ENCODE results near the gene KLK2. TPM values are rescaled to one million over a fixed set of nuclear protein-coding genes. Genes with fewer than 3 reads are reported as not detected.
A peak's percentile ranks its signal among the peaks of the same experiment; 100 is the strongest.

Gene KLK2
- total RNA-seq, 1 donor from 2014 or later = not detected

- no peaks in the 10 kb centered on the region for H3K4me1 ChIP-seq
- H3K36me3 ChIP-seq = no peaks in the 10 kb centered on the region
- no peak overlapping the region for H3K27ac ChIP-seq
- no peak for ATAC-seq
- H3K9me3 ChIP-seq = no peaks in the 10 kb centered on the region
- intact Hi-C loops (cut with DNase I) = no loop called here
- no peak overlapping the region for H3K4me3 ChIP-seq
- no peak for DNase-seq
- H3K27me3 ChIP-seq = no peaks in the 10 kb centered on the region
- no peak for TF ChIP-seq CTCF (IDR thresholded peaks at IDR 0.05)
Measured at GRCh38 chr19:50842130-50842529, 31.1 kb upstream of the KLK2 start.

DNA sequence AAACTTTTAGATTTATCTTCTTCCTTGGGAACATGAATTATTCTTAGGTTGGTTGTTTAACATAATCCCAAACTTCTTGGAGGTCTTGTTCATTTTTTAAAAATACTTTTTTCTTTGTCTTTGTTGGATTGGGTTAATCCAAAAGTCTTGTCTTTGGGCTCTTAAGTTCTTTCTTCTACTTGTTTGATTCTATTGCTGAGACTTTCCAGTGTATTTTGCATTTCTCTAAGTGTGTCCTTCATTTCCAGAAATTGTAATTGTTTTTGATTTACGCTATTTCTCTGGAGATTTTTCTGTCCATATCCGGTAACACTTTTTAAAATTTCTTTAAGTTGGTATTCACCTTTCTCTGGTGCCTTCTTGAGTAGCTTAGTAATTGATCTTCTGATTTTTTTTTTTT, 30.0 kb upstream of the KLK2 start:
- DNase-seq (no peak), ATAC-seq (no peak)
- intact Hi-C loops (cut with DNase I) = no loop called here

DNA sequence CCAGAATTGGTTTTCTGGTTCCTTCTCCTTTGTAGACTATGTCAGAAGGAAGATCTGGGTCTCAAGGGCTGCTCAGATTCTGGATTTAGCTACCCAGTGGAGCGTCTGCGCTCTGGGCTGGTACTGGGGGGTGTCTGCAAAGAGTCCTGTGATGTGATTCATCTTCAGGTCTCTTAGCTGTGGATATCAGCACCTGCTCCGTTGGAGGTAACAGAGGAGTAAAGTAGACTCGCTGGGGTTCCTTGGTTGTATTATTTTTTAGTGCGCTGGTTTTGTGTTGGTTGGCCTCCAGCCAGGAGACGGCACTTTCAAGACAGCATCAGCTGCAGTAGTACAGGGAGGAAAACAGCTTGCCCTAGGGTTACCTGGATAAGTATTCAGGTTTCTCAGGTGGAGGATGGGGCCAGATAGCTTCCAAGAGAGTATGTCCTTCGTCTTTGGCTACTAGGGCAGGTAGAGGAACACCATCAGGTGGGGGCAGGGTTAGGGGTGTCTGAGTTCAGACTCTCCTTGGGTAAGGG, 29.5 kb upstream of the KLK2 start:
- intact Hi-C loops (cut with DNase I) = no loop called here
- ATAC-seq (no peak), DNase-seq (no peak)
- no peaks in the 10 kb centered on the region for H3K4me1 ChIP-seq
- H3K36me3 ChIP-seq = no peaks in the 10 kb centered on the region
- H3K27me3 ChIP-seq = no peaks in the 10 kb centered on the region
- no peaks in the 10 kb centered on the region for H3K9me3 ChIP-seq
- H3K27ac ChIP-seq = no peak overlapping the region
- H3K4me3 ChIP-seq = no peak overlapping the region
- TF ChIP-seq CTCF (IDR thresholded peaks at IDR 0.05) = no peak

More for the DNA sequence above, 30.0 kb upstream of the KLK2 start:
- H3K36me3 ChIP-seq = no peaks in the 10 kb centered on the region
- H3K27ac ChIP-seq = no peak overlapping the region
- no peak overlapping the region for H3K4me3 ChIP-seq
- H3K27me3 ChIP-seq = no peaks in the 10 kb centered on the region
- no peak for TF ChIP-seq CTCF (IDR thresholded peaks at IDR 0.05)
- H3K4me1 ChIP-seq = no peaks in the 10 kb centered on the region
- H3K9me3 ChIP-seq = no peaks in the 10 kb centered on the region

DNA sequence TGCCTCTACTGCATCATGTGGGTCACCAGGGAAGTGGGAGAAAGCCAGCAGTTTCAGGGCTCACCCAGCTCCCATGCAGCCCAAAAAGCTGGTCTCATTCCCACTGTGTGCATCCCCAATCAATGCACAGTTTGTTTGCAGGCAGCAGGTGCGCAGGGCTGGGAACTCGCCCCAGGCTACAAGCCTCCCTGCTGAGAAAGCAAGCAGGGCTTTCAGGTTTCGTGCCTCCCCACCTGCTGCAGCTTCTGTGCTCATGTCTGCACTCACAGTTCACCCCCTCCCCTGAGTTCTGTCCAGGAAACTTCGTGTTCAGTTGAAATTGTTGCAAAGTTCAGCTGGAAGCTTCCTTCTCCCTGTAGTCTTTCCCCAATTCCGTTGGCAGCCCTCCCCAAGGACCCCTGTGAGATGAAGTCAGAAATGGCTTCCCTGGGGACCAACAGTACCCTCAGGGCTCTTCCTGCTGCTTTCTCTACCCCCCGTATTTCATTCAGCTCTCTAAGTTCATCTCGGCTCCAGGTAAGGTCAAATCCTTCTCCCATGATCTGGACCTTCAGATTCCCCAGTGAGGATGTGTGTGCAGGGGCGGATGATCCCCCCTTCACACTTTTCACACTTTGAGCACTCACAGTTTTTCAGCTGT, 28.8 kb upstream of the KLK2 start:
- H3K36me3 ChIP-seq = no peaks in the 10 kb centered on the region
- DNase-seq = no peak
- no peaks in the 10 kb centered on the region for H3K9me3 ChIP-seq
- no peak overlapping the region for H3K4me3 ChIP-seq
- H3K27me3 ChIP-seq = no peaks in the 10 kb centered on the region
- no peak for TF ChIP-seq CTCF (IDR thresholded peaks at IDR 0.05)
- no peaks in the 10 kb centered on the region for H3K4me1 ChIP-seq
- ATAC-seq = no peak
- H3K27ac ChIP-seq = no peak overlapping the region
- intact Hi-C loops (cut with DNase I) = no loop called here

GRCh38 chr19:50850738-50851137, 22.5 kb upstream of the KLK2 start:
- Histone ChIP-seq H3K27ac (no peak overlapping the region), H3K9me3 (no peaks in the 10 kb centered on the region), H3K4me3 (no peak overlapping the region), H3K27me3 (no peaks in the 10 kb centered on the region), H3K36me3 (no peaks in the 10 kb centered on the region), H3K4me1 (no peaks in the 10 kb centered on the region)
- no peak for TF ChIP-seq CTCF (IDR thresholded peaks at IDR 0.05)
- ATAC-seq (no peak), DNase-seq (no peak)
- intact Hi-C loops (cut with DNase I) = no loop called here

GRCh38 chr19:50851620-50852019, 21.6 kb upstream of the KLK2 start:
- intact Hi-C loops (cut with DNase I) = no loop called here
- H3K9me3 ChIP-seq = no peaks in the 10 kb centered on the region
- no peaks in the 10 kb centered on the region for H3K4me1 ChIP-seq
- TF ChIP-seq CTCF (IDR thresholded peaks at IDR 0.05) = no peak
- H3K4me3 ChIP-seq = no peak overlapping the region
- no peaks in the 10 kb centered on the region for H3K36me3 ChIP-seq
- ATAC-seq (peak; percentile 9), DNase-seq (no peak)
- peaks cover 5% of the 10 kb centered on the region for H3K27me3 ChIP-seq
- H3K27ac ChIP-seq = no peak overlapping the region
